ENCODE results near the gene TPCN1.

GRCh38 chr12:113247123-113248050 lies 26.1 kb downstream of the TPCN1 start:
- TF ChIP-seq, protein P1, sequence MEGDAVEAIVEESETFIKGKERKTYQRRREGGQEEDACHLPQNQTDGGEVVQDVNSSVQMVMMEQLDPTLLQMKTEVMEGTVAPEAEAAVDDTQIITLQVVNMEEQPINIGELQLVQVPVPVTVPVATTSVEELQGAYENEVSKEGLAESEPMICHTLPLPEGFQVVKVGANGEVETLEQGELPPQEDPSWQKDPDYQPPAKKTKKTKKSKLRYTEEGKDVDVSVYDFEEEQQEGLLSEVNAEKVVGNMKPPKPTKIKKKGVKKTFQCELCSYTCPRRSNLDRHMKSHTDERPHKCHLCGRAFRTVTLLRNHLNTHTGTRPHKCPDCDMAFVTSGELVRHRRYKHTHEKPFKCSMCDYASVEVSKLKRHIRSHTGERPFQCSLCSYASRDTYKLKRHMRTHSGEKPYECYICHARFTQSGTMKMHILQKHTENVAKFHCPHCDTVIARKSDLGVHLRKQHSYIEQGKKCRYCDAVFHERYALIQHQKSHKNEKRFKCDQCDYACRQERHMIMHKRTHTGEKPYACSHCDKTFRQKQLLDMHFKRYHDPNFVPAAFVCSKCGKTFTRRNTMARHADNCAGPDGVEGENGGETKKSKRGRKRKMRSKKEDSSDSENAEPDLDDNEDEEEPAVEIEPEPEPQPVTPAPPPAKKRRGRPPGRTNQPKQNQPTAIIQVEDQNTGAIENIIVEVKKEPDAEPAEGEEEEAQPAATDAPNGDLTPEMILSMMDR (IDR thresholded peaks at IDR 0.05) = no peak
- no peak for TF ChIP-seq POLR2A (IDR thresholded peaks at IDR 0.05)
